ENCODE data around the gene MED7.

Gene MED7

DNA sequence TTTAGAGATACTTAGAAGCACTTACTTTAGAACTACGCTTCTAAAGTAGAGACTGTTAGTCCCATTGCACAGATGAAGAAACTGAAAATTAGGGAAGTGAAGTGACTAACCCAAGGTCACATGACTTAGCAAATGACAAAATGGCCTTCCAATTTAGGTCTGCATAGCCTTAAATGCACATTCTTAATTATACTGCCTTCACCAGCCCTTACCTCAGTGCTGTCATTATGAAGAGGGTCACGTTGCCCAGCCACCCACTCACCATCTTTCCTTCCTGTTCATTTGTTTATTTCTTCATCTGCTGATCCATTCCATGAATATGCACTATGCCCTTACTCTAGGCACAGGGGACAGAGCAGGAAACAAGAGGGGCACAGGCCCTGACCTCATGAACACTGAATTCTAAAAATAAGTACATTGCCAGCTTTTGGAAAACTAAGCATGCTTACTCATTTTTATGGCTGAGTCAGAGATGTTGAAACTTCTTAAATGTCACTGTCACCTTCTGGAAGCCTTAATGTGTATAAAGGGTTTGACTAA lies 42.5 kb downstream of the MED7 start:
- DNase-seq, result no peak

DNA sequence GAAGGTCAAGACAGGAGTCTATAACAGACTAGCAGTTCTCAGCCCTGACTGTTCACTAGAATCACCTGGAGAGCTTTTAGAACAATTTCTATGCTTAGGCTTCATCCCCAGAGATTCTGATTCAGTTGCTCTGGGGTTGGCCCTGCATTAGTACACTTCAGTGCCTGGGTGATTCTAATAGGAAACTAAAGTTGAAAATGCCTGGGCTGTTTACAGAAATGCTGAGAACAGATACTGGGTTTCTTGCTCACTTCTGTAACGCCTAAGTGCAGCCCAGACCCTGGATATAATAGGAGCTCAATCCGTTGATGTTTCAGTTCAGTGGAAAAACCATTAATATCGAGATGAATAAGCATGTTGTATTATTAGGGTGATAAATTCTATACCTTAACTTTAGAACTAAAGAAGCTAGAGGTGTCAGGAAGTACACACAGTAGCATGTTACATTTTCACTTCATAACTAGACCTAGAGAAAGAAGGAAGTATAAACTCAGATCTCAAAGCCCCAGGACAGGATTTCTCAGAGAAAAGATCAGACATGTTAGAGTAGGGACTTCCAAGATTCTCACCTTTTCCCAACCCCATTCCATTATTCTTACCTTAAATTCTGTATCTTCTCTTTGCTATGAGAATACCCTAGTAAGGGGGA lies 54.2 kb downstream of the MED7 start:
- no peak for DNase-seq
